SK-N-MC (cell line): ENCODE data around the gene PYGL.

Source experiments
- EZH2 ChIP-seq: fragments of 200-600 bp; sonication (generic); IDR thresholded peaks from one replicate; pipeline ENCODE4 v1.6.1; 2017; ENCODE audit warnings: antibody characterized with exemption
- FOXP2 ChIP-seq: optimal IDR thresholded peaks from 2 replicates; pipeline ENCODE3; 2011; ENCODE audit warnings: mild to moderate bottlenecking, moderate library complexity; ENCODE audit not compliant: insufficient read depth; ENCODE audit errors: extremely low read length, control extremely low read depth

GRCh38 chr14:50935126-50936015, 8.9 kb downstream of the PYGL start:
- TF ChIP-seq EZH2 (no peak), FOXP2 (no peak)
